HG02840 (cell line): ENCODE measurements around the gene PLS3.
"Not testable (repeated sequence)": the region's sequence is repeated elsewhere in the genome, so short reads cannot be mapped to it uniquely, and the experiment has no call there.

Experiments
- ATAC-seq: cut with Tn5 transposase; IDR thresholded peaks from one replicate; pipeline ENCODE4 v1.9.1; 2021; ENCODE audit warnings: mild to moderate bottlenecking, moderate library complexity, moderate number of reproducible peaks; ENCODE audit not compliant: unreplicated experiment, low FRiP score

The PLS3 gene

GRCh38 chrX:115602729-115603389, 41.9 kb downstream of the PLS3 start:
- no peak for ATAC-seq

- ATAC-seq, result no peak
Measured at GRCh38 chrX:115603534-115604074, 42.6 kb downstream of the PLS3 start.

- ATAC-seq, result no peak
Measured at GRCh38 chrX:115606861-115607260, 45.9 kb downstream of the PLS3 start.

GRCh38 chrX:115609621-115610020, 48.6 kb downstream of the PLS3 start:
- ATAC-seq, result no peak

- no peak for ATAC-seq
Measured at GRCh38 chrX:115616943-115617563, 56.1 kb downstream of the PLS3 start.

- ATAC-seq, result no peak
Measured at GRCh38 chrX:115622534-115622933, 61.6 kb downstream of the PLS3 start.

- no peak for ATAC-seq
Measured at GRCh38 chrX:115624916-115625315, 63.9 kb downstream of the PLS3 start.

- no peak for ATAC-seq
Measured at GRCh38 chrX:115625572-115626301, 64.8 kb downstream of the PLS3 start.

- no peak for ATAC-seq
Measured at GRCh38 chrX:115630204-115630603, 69.2 kb downstream of the PLS3 start.

- no peak for ATAC-seq
Measured at GRCh38 chrX:115632455-115632854, 71.5 kb downstream of the PLS3 start.

- ATAC-seq, result not testable (repeated sequence)
Measured at GRCh38 chrX:115633397-115633796, 72.4 kb downstream of the PLS3 start.

GRCh38 chrX:115639334-115639880, 78.4 kb downstream of the PLS3 start:
- no peak for ATAC-seq

GRCh38 chrX:115642311-115642710, 81.3 kb downstream of the PLS3 start:
- ATAC-seq, result no peak

GRCh38 chrX:115642895-115643530, 82.0 kb downstream of the PLS3 start:
- no peak for ATAC-seq

- ATAC-seq, result not testable (repeated sequence)
Measured at GRCh38 chrX:115644397-115644796, 83.4 kb downstream of the PLS3 start.

GRCh38 chrX:115649461-115650063, 88.6 kb downstream of the PLS3 start:
- no peak for ATAC-seq

GRCh38 chrX:115650449-115650848, 89.5 kb downstream of the PLS3 start:
- ATAC-seq, result no peak

GRCh38 chrX:115650916-115651315, 89.9 kb downstream of the PLS3 start:
- ATAC-seq, result no peak

- no peak for ATAC-seq
Measured at GRCh38 chrX:115652221-115652620, 91.2 kb downstream of the PLS3 start.

GRCh38 chrX:115665122-115665521, 104.1 kb downstream of the PLS3 start:
- no peak for ATAC-seq
